HepG2 (cell line): ENCODE results near the gene TERC. TPM values are rescaled to one million over a fixed set of nuclear protein-coding genes. Genes with fewer than 3 reads are reported as not detected.

Experiments used
- AGO2 ChIP-seq: fragments of 200-400 bp; formaldehyde crosslinking; optimal IDR thresholded peaks from 2 replicates; pipeline ENCODE3; 2017; ENCODE audit warnings: mild to moderate bottlenecking, low read depth, low read length, moderate library complexity
- CBX2 ChIP-seq, 2 experiments: fragments of 200-600 bp in 1 of 2; sonication (generic); formaldehyde crosslinking in 1 of 2; IDR thresholded peaks; 2 replicates each; pipeline versions ENCODE4 v1.7.0 to v1.8.1; 2018 to 2022; ENCODE audit warnings: low read depth in 2 of 2, low read length in 1 of 2, mild to moderate bottlenecking in 1 of 2, missing genetic modification reagents in 1 of 2
- HDAC1 ChIP-seq: sonication (generic); formaldehyde crosslinking; IDR thresholded peaks from 2 replicates; pipeline ENCODE4 v1.5.1; 2020; ENCODE audit warnings: mild to moderate bottlenecking, missing genetic modification reagents
- KLF13 ChIP-seq: sonication (generic); formaldehyde crosslinking; IDR thresholded peaks from 2 replicates; pipeline ENCODE4 v1.4.0; 2020; ENCODE audit warnings: mild to moderate bottlenecking, missing genetic modification reagents
- MLLT10 ChIP-seq: sonication (generic); formaldehyde crosslinking; IDR thresholded peaks from 2 replicates; pipeline ENCODE4 v1.4.0; 2020; ENCODE audit warnings: missing genetic modification reagents
- NR3C1 ChIP-seq: sonication (generic); formaldehyde crosslinking; IDR thresholded peaks from 2 replicates; pipeline ENCODE4 v1.4.0; 2020; ENCODE audit warnings: missing genetic modification reagents
- PHF5A ChIP-seq: IDR thresholded peaks from one replicate; pipeline ENCODE4 v1.6.1; 2018; ENCODE audit warnings: low read depth, missing genetic modification reagents; ENCODE audit not compliant: unreplicated experiment
- RFX1 ChIP-seq: fragments of 450-650 bp; IDR thresholded peaks from 2 replicates; pipeline ENCODE4 v1.6.1; 2017
- RORA ChIP-seq: sonication (generic); formaldehyde crosslinking; IDR thresholded peaks from 2 replicates; pipeline ENCODE4 v1.5.0; 2020; ENCODE audit warnings: mild to moderate bottlenecking, missing genetic modification reagents, moderate library complexity
- SCMH1 ChIP-seq: sonication (generic); formaldehyde crosslinking; IDR thresholded peaks from 2 replicates; pipeline ENCODE4 v1.9.0; 2021; ENCODE audit warnings: missing genetic modification reagents, mild to moderate bottlenecking, borderline replicate concordance
- SIN3B ChIP-seq: fragments of 150-350 bp; IDR thresholded peaks from 2 replicates; pipeline ENCODE4 v1.6.1; 2014; ENCODE audit warnings: low read length
- TCF7L2 ChIP-seq: IDR thresholded peaks from 2 replicates; pipeline ENCODE4 v1.6.1; 2011; ENCODE audit warnings: mild to moderate bottlenecking, low read depth, low read length, moderate library complexity
- XBP1 ChIP-seq: sonication (generic); formaldehyde crosslinking; IDR thresholded peaks from 2 replicates; pipeline ENCODE4 v1.5.0; 2020; ENCODE audit warnings: missing genetic modification reagents
- ZKSCAN5 ChIP-seq: sonication (generic); formaldehyde crosslinking; IDR thresholded peaks from 2 replicates; pipeline ENCODE4 v1.5.1; 2020; ENCODE audit warnings: mild to moderate bottlenecking, missing genetic modification reagents
- ZNF205 ChIP-seq: IDR thresholded peaks from 2 replicates; pipeline ENCODE4 v1.6.1; 2018; ENCODE audit warnings: missing biosample characterization, missing genetic modification reagents
- ZNF232 ChIP-seq: sonication (generic); formaldehyde crosslinking; IDR thresholded peaks from 2 replicates; pipeline ENCODE4 v1.4.0; 2020; ENCODE audit warnings: missing genetic modification reagents, borderline replicate concordance
- ZNF234 ChIP-seq: sonication (generic); formaldehyde crosslinking; conservative IDR thresholded peaks from 2 replicates; pipeline ENCODE4 v1.5.1; 2020; ENCODE audit warnings: mild to moderate bottlenecking, missing genetic modification reagents
- ZNF263 ChIP-seq: sonication (generic); formaldehyde crosslinking; IDR thresholded peaks from 2 replicates; pipeline ENCODE4 v1.4.0; 2020; ENCODE audit warnings: missing genetic modification reagents
- ZNF354B ChIP-seq: sonication (generic); formaldehyde crosslinking; IDR thresholded peaks from 2 replicates; pipeline ENCODE4 v1.8.0; 2022; ENCODE audit warnings: mild to moderate bottlenecking, missing genetic modification reagents
- ZNF572 ChIP-seq: sonication (generic); formaldehyde crosslinking; IDR thresholded peaks from 2 replicates; pipeline ENCODE4 v1.5.1; 2020; ENCODE audit warnings: mild to moderate bottlenecking, missing genetic modification reagents
- ZNF720 ChIP-seq: sonication (generic); formaldehyde crosslinking; IDR thresholded peaks from 2 replicates; pipeline ENCODE4 v1.4.0; 2020; ENCODE audit warnings: missing genetic modification reagents
- polyA plus RNA-seq, 8 experiments: library from polyadenylated mRNA; depleted of rRNA in 3 of 8; stranded (reverse) in 7 of 8; unstranded in 1 of 8; fragments of >200 nt; fragmentation: Illumina TruSeq in 4 of 8; extraction: Trizol in 4 of 8; gene quantifications; 2 replicates each; pipeline versions ENCODE4 v1.2.1 to v1.2.3, GENCODE V29; 2011 to 2016; ENCODE audit warnings: low read depth in 4 of 8, missing spikeins in 1 of 8, mixed read lengths in 1 of 8; ENCODE audit not compliant: insufficient read depth in 1 of 8
- total RNA-seq, 5 experiments: library from RNA; depleted of rRNA; stranded (reverse); fragments of >200 nt; fragmentation: Illumina TruSeq; extraction: Trizol; gene quantifications; 2 replicates each; pipeline ENCODE4 v1.2.3, GENCODE V29; 2016; ENCODE audit warnings: low read depth in 1 of 5
- TF ChIP-seq, protein P1 (sequence below): sonication (generic); formaldehyde crosslinking; IDR thresholded peaks from 2 replicates; pipeline ENCODE4 v1.4.0; 2020; ENCODE audit warnings: missing genetic modification reagents
- TF ChIP-seq, protein P2 (sequence below): IDR thresholded peaks from 2 replicates; pipeline ENCODE4 v1.6.1; 2016; ENCODE audit warnings: missing biosample characterization, missing genetic modification reagents, low read depth
- TF ChIP-seq, protein P3 (sequence below): IDR thresholded peaks from 2 replicates; pipeline ENCODE4 v1.6.1; 2012; ENCODE audit warnings: inconsistent platforms
- TF ChIP-seq, protein P4 (sequence below): sonication (generic); formaldehyde crosslinking; IDR thresholded peaks from 2 replicates; pipeline ENCODE4 v1.4.0; 2020; ENCODE audit warnings: missing genetic modification reagents

The TERC gene
- total and polyA plus RNA-seq, 2 of the 13 experiments (the other 11 are each of a cell fraction or from before 2014, with no cell fraction given), result 1.3 to 74.6 TPM

DNA sequence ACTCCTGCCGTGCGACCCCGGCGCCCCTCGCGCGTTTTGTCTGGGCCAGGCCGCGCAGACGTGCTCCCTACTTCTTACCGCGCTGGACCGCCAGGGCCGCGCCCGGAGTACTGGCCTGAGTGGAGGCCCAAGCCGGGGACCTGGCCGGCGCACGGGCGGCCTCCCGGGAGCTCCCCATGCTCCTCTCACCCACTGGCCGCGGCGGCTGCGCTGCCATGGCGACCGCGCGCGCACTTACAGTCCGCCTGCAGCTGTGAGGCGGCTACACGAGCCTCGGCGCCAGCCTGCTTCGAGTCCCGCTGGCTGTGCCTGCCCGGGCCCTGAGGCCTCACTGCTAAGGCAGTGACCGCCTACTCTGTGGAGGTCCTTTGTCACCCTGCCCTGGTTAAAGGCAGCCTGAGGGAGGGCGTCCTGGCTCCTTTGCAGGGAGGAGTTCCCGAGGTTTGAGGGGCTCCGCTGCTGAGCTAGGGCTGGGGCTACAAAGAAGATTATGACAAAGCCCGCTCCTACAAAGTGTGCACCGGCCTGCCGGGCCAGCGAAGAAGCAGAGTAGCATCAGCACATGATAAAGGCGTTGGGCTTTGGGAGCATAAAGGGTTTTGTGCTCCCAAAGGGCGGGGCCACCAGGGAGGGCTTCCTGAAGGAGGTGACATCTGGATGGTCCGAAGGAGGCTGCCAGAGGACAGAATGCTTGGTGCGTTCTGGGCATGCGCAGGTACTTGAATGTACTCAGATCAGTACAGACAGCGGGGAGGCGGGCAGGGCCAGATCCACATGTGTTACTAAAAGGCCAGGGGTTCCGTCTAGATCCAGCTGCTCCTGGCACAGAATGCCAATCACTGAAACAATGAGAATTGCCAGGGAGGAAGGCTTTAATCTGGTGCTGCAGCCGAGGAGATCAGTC is 47.7 kb upstream of the TERC start, which contains the start of the genes LRRC34 and LRRIQ4 (continued):
- TF ChIP-seq, protein P1, sequence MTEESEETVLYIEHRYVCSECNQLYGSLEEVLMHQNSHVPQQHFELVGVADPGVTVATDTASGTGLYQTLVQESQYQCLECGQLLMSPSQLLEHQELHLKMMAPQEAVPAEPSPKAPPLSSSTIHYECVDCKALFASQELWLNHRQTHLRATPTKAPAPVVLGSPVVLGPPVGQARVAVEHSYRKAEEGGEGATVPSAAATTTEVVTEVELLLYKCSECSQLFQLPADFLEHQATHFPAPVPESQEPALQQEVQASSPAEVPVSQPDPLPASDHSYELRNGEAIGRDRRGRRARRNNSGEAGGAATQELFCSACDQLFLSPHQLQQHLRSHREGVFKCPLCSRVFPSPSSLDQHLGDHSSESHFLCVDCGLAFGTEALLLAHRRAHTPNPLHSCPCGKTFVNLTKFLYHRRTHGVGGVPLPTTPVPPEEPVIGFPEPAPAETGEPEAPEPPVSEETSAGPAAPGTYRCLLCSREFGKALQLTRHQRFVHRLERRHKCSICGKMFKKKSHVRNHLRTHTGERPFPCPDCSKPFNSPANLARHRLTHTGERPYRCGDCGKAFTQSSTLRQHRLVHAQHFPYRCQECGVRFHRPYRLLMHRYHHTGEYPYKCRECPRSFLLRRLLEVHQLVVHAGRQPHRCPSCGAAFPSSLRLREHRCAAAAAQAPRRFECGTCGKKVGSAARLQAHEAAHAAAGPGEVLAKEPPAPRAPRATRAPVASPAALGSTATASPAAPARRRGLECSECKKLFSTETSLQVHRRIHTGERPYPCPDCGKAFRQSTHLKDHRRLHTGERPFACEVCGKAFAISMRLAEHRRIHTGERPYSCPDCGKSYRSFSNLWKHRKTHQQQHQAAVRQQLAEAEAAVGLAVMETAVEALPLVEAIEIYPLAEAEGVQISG (CRISPR knock-in tag), result no peak
- TF ChIP-seq ZNF354B (CRISPR knock-in tag) (no peak), AGO2 (no peak), XBP1 (no peak), RORA (CRISPR knock-in tag) (no peak), ZKSCAN5 (CRISPR knock-in tag) (no peak), KLF13 (CRISPR knock-in tag) (no peak), TCF7L2 (no peak), SIN3B (no peak), MLLT10 (no peak), SCMH1 (no peak), ZNF572 (CRISPR knock-in tag) (no peak), CBX2 (IDR thresholded peaks at IDR 0.05; ENCODE audit: low read depth, low read length) (no peak), CBX2 (CRISPR knock-in tag; IDR thresholded peaks at IDR 0.05; ENCODE audit: low read depth) (no peak), ZNF205 (CRISPR knock-in tag) (no peak), RFX1 (peak; percentile 61; the same call in 1 of the 2 replicates), NR3C1 (CRISPR knock-in tag) (no peak), HDAC1 (CRISPR knock-in tag) (no peak), ZNF234 (CRISPR knock-in tag) (no peak), PHF5A (CRISPR knock-in tag) (no peak), ZNF720 (no peak), ZNF232 (CRISPR knock-in tag) (no peak), ZNF263 (peak; percentile 80)
- TF ChIP-seq, protein P2, sequence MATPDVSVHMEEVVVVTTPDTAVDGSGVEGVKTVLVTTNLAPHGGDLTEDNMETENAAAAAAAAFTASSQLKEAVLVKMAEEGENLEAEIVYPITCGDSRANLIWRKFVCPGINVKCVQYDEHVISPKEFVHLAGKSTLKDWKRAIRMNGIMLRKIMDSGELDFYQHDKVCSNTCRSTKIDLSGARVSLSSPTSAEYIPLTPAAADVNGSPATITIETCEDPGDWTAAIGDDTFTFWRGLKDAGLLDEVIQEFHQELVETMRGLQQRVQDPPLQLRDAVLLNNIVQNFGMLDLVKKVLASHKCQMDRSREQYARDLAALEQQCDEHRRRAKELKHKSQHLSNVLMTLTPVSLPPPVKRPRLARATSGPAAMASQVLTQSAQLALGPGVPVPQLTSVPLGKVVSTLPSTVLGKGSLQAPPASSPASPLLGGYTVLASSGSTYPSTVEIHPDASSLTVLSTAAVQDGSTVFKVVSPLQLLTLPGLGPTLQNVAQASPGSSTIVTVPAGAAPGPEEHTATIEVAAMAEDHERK (CRISPR knock-in tag), result no peak
- TF ChIP-seq, protein P3, sequence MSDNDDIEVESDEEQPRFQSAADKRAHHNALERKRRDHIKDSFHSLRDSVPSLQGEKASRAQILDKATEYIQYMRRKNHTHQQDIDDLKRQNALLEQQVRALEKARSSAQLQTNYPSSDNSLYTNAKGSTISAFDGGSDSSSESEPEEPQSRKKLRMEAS, result peak; percentile 16; the same call in 1 of the 2 replicates
- TF ChIP-seq, protein P4, sequence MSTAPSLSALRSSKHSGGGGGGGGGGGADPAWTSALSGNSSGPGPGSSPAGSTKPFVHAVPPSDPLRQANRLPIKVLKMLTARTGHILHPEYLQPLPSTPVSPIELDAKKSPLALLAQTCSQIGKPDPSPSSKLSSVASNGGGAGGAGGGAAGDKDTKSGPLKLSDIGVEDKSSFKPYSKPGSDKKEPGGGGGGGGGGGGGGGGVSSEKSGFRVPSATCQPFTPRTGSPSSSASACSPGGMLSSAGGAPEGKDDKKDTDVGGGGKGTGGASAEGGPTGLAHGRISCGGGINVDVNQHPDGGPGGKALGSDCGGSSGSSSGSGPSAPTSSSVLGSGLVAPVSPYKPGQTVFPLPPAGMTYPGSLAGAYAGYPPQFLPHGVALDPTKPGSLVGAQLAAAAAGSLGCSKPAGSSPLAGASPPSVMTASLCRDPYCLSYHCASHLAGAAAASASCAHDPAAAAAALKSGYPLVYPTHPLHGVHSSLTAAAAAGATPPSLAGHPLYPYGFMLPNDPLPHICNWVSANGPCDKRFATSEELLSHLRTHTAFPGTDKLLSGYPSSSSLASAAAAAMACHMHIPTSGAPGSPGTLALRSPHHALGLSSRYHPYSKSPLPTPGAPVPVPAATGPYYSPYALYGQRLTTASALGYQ (CRISPR knock-in tag), result no peak
